ENCODE measurements around the gene HEATR5A.

The HEATR5A gene

DNA sequence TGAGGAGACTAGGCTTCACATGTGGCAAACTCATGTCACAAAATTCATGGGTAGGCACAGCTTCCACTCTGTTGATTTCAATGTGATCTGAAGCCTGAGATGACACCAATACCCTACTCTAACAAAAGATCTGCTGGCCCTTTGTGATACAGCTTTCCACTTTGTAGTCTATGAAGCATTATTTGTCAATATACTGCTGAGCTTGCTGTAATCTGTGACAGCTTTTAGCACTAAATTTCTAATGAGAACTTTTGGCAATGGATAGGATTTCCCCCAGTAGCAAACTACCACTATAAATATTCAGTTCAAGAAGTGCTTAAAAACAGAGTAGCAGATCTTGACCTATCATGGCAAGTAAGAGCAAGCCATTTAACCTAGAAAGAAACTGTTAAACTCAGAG, 5.6 kb upstream of the HEATR5A start:
- DNase-seq = no peak

DNA sequence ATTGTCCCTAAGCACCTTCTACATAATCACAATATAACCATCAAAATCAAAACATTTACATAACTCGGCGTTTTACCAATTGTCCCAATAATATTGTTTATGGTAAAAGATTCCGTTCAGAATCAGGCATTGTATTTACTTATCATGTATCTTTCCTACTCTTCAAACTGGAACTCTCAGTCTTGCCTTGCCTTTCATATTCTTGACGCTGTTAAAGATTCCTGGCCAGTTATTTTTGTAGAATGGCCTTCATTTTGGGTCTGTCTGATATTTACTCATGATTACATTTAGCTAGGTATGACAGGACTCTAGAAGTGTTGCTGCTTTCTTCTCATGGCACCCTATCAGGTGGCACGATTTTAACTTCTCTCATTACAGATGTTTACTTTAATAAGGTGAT, 850 bp upstream of the HEATR5A start:
- DNase-seq = no peak

DNA sequence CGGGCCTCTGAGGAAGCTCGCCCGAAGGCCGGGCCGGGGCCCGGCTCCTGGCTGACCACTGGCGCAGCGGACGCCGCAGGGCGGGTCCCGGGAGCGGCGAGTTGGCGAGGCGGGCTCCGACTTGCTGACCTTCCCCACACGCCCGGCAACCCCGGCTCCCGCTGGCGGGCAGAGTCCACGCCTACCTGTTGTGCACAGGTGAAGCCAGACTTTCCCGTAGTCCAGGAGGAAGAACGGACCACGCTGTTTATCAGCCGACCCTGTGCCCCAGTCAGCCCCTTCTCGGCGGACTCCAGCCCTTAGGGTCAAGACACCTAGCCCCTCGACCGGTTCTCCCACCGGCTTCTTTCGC, 407 bp downstream of the HEATR5A start:
- peak; percentile 13 for DNase-seq

DNA sequence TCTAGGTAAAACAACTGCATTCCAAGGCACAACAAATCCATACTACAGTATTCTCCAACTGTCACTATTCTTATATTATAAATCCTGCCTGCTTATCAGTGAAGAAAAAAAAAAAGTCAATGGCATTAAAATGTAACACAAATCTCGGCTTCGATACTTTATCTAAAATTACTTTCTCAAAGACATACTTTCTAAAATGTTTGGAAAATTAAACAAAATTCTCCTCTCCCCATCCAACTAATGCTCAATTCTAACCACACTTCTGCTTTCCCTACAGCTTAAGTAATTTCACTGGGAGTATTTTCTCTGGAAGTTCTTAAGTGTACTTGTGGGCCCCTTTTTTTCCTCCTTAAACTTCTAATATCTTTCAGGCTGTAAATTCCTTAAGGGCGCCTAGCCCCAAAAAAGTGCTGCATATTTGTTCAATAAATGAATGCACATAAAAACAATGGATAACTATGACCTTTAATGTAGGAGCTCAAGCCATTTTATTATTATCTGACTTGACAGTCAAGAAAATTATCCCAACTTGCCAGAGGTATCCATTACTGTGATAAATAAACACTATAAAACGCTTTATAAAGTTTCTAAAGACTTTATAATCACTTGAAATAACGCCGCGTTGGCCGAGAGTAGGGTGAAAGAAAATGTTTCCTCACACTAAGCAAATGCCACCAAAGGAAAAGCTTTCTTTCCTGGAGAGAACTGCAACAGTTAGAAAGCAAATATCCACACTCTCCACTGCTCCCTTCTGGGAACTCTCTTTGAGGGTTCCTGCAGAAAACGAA, 977 bp downstream of the HEATR5A start:
- DNase-seq = no peak

DNA sequence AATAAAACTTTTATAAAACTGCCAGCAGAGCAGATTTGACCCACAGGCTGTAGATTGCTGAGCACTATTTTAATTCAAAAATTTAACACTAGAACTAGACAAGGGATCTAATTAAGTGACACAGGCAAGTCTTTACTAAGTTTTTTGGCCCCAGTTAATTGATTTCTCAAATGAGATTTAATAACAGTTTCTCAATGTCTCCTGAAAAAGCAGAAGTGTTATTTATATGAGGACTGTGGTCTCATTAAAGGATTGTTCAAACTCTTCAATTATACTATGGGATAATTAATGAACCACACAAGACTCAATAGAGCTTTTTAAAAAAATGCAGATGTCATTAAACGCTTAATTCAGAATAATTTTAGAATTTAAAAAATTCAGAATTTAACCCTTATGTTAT, 1.9 kb downstream of the HEATR5A start:
- no peak for DNase-seq

DNA sequence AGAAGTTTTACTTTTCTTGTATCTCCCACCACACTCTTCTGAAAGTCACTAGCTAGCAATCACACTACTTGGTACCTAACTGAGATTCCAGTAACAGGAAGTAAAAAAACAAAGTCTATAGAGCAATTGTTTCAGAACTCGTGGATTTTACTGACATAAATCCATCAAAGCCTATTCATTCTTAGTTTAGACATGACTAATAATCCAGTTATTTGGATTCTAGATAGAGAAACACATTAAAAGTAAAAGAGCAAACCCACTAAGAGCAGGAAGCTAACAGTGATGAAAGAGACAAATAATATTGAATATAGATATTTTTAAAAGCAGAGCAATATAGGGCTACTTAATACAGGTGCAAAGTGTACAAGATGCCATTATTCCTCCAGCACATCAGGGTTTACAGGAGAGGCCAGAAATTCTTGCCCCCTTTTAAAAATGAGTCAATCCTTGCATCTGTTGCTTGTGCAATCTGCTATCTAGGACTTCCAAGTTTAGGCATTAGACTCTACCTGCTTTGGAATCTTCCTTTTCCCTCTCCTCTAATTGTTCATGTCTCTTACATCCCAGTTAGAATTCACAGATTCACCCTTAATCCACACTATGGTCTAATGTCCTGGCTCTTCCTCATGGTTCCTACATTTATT, 6.0 kb downstream of the HEATR5A start:
- DNase-seq = no peak

DNA sequence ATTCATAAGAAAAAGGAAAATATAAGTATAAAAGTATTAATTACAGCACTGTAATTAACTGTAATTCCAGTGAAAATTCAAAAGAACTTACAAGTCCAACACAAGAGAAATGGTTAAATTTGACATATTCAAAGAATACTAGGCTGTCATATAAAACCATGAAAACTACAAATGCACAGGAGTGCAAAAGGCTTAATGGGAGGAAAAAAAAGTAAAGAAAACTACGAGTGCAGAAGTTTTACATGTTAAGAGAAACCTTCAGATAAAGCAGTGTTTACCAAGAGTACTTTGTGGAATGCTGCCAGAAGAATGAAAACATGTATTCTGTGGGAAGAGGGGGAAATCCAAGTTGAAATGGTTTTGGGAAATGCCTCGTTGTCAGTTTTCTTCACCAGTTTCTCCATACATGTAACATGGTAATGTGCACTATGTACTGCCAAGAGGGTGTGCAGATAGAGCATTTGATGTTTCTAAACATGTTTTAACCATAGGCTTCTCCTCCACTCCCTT, 9.1 kb downstream of the HEATR5A start:
- no peak for DNase-seq

DNA sequence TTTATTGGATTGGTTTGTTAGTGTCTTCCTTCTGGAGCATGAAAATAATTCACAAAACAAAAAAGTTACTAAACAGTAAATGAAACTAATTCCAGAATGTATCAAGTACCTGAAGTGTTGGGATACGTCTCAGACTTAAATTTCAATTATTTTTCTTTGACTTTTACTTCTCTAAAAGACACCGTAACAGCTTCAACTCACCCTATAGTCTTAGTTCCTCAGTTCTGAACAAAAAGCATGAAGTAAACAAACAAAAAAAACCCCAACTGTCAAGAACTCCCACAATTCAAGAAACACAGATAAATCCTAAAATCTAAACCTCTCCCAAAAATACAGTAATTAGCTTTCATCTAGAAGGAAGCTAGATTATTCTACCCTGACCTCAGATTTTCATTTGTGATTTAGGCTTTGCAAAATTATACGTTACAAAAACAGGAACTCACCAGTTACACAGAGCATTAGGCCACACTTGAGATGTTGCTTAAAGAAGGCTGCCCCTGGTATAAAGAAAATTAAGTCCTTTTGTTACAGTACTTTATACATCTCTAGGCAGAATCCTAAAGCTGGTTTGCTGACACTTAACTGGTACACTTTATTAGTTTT, 10.2 kb downstream of the HEATR5A start:
- DNase-seq = no peak

DNA sequence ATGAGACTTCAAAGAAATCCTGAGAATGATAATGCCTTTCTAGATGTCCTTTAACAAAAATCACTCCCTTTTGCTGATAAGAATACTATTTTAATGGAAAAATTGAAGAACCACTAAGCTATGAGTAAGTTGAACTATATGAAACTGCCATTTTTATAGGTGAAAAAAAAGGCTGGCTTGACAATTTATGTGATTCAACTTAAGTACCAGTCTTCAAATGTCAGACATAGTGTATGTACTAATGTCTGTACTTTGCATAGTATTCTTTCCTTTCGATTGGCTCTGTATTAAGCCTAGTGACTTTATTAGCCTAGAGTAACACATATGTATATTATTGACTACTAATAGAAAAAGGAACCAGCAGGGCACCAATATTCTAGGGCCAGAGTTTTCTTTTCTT, 11.9 kb downstream of the HEATR5A start:
- no peak for DNase-seq

DNA sequence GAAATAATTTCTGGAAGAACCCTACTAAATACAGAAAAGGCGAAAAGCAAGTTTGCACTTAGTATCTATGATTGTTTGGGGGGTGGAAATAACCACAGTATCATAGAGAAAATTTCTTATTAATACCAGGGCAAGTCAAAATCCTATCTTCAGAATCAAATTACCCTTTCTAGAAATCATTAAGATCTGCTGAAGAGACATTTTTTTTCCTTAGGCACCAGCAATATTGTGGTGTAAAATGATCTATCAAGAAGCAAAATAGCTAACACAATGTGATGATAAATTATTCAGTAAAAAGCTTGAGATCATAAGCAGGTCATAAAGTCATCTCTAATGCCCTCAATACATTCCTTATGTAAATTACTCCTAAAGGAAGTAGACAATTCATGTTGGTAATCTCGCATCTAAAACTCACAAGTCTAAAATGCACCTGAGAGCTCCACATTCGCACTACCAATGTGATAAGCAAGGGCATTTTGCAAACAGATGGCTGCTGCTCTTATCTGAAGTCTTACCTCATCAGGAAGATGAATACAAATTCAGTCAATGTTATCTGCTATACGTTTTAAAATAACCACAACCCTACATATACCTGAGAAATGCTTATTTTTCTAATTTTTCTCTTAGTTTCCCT, 14.6 kb downstream of the HEATR5A start:
- DNase-seq = no peak

DNA sequence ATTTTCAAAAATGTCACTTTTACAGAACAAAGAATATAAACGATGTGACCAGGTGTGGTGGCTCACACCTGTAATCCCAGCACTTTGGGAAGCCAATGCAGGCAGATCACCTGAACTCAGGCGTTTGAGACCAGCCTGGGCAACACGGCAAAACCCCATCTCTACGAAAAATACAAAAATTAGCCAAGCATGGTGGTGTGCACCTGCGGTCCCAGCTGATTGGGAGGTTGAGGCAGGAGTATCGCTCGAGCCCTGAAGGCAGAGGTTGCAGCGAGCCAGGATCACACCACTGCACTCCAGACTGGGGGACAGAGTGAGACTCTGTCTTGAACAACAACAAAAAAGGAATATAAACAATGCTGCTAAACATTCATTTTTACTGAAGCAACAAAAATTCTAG, 15.2 kb downstream of the HEATR5A start:
- no peak for DNase-seq

DNA sequence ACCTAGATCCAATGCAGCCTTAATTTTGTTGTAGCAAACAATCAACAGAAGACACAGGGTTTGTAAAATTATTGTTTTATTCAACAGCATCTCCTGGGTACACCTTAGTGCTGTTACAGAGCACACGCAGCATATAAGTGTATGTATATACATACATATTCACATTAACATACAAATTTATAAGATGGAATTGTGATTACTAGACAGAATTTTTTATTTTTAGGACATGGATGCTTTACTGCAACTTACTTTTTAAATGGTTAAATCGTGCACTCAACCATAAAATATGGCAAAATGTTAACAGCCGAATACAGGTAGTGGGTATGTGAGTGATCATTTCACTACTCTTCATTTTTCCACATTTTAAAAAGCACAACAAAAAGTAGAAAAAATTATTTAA, 16.6 kb downstream of the HEATR5A start:
- no peak for DNase-seq

DNA sequence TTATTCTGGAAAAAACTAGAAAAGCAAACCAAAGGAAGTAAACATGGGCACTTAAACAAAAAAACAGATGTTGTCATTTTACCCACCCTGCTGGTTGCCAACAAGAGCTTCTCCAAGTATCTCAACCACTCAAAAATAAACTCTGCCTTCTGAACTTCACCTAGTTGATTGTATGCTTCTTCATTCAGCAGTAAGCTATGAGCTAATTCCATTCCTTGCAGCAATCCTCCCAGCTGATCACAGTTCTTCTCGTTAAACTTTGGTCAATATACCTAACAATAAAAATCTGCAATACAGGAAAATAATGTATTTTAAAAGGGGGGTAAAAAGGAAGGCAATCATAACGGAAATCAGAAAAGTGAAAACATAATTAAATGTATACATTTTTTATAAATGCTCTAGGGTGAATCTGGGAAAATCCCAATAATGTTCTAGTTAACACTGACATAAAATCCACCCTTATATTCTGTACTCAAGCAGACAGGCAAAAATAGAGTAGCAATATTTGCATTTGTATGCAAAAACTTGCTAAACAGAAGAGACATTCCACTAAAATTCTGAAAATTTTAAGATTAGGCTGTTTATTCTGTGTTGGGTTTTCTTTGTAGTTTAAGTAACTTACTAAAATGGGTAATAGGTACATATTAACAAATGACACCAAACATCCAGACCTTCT, 17.4 kb downstream of the HEATR5A start:
- no peak for DNase-seq

DNA sequence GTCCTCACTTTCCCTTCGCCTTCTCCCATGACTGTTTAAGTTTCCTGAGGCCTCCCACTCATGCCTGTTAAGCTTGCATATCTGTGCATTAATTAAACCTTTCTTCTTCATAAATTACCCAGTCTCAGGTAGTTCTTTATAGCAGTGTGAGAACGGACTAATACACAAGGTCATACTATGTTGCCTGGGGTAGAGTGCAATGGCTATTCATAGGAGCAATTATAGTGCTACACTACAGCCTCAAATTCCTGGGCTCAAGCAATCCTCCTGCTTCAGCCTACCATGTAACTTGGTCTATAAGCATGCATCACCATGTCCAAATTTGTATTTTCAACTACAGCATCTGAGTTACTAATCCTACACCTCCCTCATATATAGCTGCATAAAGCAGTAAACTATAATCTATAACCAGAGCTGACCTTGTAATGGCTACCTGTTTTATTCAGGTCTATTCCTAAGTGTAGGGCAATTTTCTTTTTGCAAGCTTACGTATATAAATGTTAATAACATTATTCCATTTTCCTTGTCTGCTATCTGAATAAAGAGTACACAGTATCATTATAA, 18.9 kb downstream of the HEATR5A start:
- no peak for DNase-seq

DNA sequence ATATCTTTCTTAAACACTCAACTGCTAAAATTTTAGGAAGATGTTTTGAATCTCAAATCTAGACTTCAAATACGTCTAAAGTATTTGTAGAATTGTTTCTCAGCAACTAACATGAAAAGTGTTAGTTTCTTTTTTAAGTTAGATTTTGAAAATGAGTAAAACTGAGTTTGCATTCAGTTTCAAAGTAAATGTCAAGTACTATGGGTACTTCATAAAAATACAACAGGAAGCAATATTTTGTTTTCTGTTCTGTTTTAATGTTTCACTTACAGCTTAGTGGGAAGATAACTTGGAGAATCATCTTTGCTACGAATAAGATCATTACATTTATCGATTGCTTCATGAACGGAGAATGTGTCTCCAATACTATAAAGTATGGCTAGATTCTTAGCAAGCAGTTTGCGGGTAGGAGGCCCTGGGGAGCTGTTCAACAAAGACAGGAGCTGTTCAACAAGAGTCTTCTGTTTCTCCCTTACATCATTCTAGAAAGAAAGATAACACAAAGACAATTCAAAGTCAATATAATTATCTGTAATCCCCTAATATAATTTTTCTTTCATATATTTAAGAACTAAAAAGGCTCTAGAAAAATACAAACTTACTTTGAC, 20.2 kb downstream of the HEATR5A start:
- no peak for DNase-seq

DNA sequence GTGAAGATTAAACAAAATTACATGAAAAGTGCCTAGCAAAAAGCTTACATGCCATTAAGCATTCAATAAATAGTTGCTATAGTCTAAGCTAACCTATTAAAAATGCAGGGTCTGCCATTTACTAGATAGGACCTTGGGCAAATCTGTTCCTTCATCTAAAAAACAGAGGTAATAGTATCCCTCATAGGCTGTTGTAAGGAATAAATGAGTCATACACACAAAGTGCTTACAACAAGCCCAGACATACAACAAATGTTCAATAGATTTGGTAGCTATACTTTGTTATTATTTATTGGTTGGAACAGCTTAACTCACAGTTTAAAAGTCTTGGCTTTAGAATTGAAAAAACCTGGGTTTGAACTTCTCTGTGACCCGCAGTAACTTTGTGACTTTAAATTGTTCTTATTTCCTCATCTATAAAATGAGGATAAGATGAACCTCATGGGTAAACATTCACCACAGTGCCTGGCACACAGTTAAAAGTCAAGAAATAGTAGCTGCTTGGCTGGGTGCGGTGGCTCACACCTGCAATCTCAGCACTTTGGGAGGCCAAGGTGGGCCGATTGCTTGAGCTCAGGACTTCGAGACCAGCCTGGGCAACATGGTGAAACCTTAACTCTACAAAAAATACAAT, 24.7 kb downstream of the HEATR5A start:
- DNase-seq = no peak

DNA sequence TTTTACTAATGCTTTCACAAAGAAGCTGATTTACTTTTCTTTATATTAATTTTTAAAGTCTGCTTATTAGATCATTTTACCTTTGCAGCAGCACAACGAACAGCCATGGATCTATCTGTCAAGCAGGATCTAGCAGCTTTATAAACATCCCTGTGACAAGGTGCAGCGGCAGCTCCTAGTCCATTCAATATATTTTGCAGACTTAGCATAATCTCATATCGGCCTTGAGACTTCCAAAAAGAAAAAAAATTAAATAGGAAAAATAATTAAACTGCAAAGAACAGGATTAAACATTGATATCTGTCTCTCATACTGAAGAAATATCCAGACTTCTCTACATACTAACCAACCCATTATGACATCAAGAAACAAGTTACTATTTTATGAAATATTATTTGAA, 25.2 kb downstream of the HEATR5A start:
- DNase-seq = no peak

DNA sequence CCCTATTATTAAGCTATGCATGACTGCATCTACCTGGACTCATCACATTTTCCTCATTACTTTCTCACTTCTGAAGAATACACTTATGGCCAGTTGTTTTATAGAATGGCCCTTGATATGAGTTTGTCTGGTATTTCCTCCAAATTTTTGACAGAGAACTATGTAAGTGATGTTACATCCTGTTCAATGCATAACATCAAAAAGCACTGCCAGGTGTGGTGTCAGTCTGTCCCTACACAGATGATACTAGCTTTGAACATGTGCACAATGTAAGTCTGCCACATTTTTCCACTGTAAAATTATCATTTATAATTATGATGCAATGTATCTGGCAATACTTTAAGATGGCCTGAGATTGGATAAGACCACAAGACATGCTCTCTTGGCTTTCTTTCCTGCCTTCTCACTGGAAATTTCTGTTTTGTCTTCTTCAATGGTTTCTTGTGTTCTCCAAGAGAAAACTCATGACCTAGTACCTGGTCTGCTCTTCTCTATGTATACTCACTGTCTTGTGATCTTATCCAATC, 28.3 kb downstream of the HEATR5A start:
- no peak for DNase-seq

DNA sequence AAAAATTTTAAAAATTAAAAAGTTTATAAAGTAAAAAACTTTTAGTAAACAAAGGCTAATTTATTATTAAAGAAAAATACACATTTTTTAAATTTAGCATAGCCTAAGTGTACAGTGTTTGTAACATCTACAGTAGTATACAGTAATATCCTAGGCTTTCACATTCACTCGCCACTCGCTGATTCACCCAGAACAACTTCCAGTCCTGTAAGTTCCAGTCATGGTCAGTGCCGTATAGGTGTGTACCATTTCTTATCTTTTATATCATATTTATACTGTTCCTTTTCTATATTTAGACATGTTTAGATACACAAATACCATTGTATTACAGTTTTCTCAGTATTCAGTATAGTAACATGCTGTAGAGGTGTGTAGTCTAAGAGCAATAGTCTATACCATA, 28.9 kb downstream of the HEATR5A start:
- no peak for DNase-seq

DNA sequence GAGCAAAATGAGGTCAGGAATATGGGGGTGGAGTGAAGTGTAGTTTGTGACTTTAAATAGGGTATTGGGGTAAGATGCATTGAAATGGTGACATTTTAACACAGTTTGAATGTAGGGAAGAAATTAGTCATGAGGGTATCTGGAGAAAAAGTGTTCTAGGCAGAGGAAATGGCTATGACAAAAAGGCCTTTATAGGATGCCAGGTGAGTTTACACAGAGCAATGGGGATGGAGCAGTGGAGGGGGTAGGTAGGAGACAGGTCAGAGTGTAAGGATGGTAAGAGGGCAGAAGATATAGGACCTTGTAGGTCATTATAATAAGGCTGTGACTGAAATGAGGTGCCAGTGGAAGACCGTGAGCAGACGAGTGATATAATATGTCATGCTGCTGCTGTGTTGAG, 30.4 kb downstream of the HEATR5A start:
- no peak for DNase-seq

DNA sequence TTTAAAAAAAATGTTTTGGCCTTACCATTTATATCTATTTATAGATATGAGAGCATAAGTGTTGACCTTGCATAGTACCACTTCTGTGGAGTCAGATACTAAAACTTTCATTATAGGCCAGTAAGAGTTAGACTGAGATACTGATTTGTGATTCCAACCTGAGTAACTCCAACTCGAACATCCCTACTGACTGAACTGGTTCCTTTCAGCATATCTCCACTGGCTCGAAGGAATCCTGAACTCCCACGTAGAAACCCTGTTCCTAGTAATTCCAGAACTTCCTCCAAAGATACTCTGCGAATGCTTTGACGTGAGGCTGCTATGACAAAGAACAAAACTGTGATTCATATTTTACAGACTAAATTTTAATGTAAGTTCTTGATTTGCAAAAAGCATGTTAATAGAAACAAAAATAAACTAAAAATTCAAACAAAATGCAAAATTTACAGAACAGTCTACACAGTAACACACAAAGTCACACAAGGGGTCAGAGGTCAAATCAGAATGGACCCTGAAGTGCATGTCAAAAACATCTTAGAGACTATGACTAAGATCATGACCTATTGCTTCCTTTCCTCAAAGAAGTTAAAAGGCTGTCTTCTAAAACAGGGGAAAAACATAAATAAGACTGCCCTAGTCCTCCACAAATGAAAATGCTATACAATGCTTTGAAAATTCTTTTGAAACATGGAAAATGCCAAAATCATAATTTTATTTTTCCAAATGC, 31.5 kb downstream of the HEATR5A start:
- DNase-seq = no peak

Measured in activated naive CD4-positive, alpha-beta T cell treated with Interleukin-2 at 50 U/mL for 16 hours (primary cell).